ENCODE measurements around the gene PAX7. TPM values are rescaled to one million over a fixed set of nuclear protein-coding genes. Genes with fewer than 3 reads are reported as not detected.

Gene PAX7
- total RNA-seq, 2 experiments from 2014 or later, result not detected

DNA sequence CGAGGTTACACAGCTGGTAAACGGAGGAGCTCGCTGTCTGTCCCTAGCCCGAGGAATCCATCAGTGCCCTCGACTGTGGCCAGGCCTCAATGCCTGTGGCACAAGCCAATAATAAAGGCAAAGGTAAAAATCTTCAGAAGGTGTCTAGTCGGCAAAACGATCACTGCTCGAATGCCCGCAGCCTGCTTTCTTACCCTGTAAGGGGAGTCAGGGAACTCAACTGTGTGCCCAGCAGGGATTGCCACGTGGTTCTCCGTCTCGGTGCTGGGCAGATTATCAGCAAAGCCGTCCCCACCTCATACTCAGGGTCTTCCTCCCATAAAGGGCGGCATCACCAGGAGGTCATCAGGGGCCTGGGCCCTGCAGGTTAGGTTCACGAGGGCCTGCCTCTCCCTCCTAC is 103.4 kb downstream of the PAX7 start:
- CTCF ChIA-PET, result no interaction called here
- ATAC-seq (ENCODE audit: poor library complexity) (no peak), DNase-seq (no peak)
- Histone ChIP-seq H3K27ac (ENCODE audit: low read depth in 1 of 2, low read length in 2 of 2) (no peak overlapping the region), H3K36me3 (ENCODE audit: insufficient read depth, low read length) (no peaks in the 10 kb centered on the region), H3K4me3 (ENCODE audit: low read length) (no peak overlapping the region), H3K4me1 (ENCODE audit: insufficient read depth, low read length) (no peaks in the 10 kb centered on the region), H3K9me3 (ENCODE audit: control insufficient read depth in 1 of 2, insufficient read depth in 1 of 2, low read length in 2 of 2) (peaks cover 0 to 8% of the 10 kb centered on the region in 2 experiments), H3K27me3 (ENCODE audit: control insufficient read depth in 1 of 2, insufficient read depth in 2 of 2, low read length in 2 of 2) (peaks cover 12 to 34% of the 10 kb centered on the region in 2 experiments)
- Mint-ChIP-seq H3K4me3 (no peak overlapping the region), H3K9me3 (no peaks in the 10 kb centered on the region), H3K27me3 (peaks cover 65% of the 10 kb centered on the region), H3K36me3 (ENCODE audit: low read depth) (no peaks in the 10 kb centered on the region), H3K27ac (no peak overlapping the region), H3K4me1 (ENCODE audit: low read depth) (no peaks in the 10 kb centered on the region)
- POLR2A ChIA-PET, result no interaction called here
- intact Hi-C loops (cut with DNase I, micrococcal nuclease), result no loop called here
- TF ChIP-seq, protein P1, sequence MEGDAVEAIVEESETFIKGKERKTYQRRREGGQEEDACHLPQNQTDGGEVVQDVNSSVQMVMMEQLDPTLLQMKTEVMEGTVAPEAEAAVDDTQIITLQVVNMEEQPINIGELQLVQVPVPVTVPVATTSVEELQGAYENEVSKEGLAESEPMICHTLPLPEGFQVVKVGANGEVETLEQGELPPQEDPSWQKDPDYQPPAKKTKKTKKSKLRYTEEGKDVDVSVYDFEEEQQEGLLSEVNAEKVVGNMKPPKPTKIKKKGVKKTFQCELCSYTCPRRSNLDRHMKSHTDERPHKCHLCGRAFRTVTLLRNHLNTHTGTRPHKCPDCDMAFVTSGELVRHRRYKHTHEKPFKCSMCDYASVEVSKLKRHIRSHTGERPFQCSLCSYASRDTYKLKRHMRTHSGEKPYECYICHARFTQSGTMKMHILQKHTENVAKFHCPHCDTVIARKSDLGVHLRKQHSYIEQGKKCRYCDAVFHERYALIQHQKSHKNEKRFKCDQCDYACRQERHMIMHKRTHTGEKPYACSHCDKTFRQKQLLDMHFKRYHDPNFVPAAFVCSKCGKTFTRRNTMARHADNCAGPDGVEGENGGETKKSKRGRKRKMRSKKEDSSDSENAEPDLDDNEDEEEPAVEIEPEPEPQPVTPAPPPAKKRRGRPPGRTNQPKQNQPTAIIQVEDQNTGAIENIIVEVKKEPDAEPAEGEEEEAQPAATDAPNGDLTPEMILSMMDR (IDR thresholded peaks at IDR 0.05), result no peak

DNA sequence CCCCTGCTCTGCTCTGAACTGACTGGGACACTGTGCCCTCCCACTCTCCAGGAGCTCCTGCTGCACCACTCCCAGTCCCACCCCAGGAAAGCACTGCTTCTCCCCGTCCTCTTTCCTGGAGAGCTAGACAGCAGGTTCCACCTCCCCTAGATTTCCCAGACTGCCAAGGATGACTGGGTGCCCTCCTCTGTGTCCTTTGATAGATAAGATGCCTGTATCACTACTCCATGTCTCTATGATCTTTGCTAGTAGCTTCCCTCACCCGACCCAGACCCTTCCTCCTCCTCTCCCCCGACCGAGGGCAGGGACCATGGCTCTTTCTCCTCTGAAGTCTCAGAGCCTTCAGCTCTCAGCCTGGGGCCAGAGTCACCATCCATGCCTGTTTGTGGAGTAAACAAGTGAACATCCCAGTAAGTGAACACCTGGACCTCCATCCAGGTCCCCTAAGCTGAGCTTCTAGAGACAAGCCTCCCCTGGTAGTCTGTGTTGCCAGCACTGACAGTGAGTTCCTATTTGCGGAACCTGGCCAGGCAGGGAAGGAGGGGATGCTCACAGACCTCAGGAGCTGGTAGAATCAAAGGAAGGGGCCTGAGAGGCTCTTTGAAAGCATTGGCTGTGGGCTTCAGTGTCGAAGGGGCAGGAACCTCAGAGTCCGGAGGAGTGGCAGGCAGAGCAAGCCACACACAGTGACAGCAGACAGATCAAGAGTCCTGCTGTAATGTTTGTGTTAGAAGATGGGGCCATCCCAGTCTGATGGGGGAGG is 104.0 kb downstream of the PAX7 start:
- ChIA-PET POLR2A (no interaction called here), CTCF (no interaction called here)
- Histone ChIP-seq H3K27me3 (ENCODE audit: control insufficient read depth in 1 of 2, insufficient read depth in 2 of 2, low read length in 2 of 2) (peaks cover 8 to 32% of the 10 kb centered on the region in 2 experiments), H3K9me3 (ENCODE audit: control insufficient read depth in 1 of 2, insufficient read depth in 1 of 2, low read length in 2 of 2) (peaks cover 0 to 8% of the 10 kb centered on the region in 2 experiments), H3K4me1 (ENCODE audit: insufficient read depth, low read length) (no peaks in the 10 kb centered on the region), H3K4me3 (ENCODE audit: low read length) (no peak overlapping the region), H3K27ac (ENCODE audit: low read depth in 1 of 2, low read length in 2 of 2) (no peak overlapping the region), H3K36me3 (ENCODE audit: insufficient read depth, low read length) (no peaks in the 10 kb centered on the region)
- intact Hi-C loops (cut with DNase I, micrococcal nuclease), result no loop called here
- Mint-ChIP-seq H3K4me3 (no peak overlapping the region), H3K27me3 (peaks cover 63% of the 10 kb centered on the region), H3K36me3 (ENCODE audit: low read depth) (no peaks in the 10 kb centered on the region), H3K27ac (no peak overlapping the region), H3K9me3 (no peaks in the 10 kb centered on the region), H3K4me1 (ENCODE audit: low read depth) (no peaks in the 10 kb centered on the region)
- DNase-seq (no peak), ATAC-seq (ENCODE audit: poor library complexity) (no peak)
- TF ChIP-seq, protein P1 (IDR thresholded peaks at IDR 0.05), result no peak

DNA sequence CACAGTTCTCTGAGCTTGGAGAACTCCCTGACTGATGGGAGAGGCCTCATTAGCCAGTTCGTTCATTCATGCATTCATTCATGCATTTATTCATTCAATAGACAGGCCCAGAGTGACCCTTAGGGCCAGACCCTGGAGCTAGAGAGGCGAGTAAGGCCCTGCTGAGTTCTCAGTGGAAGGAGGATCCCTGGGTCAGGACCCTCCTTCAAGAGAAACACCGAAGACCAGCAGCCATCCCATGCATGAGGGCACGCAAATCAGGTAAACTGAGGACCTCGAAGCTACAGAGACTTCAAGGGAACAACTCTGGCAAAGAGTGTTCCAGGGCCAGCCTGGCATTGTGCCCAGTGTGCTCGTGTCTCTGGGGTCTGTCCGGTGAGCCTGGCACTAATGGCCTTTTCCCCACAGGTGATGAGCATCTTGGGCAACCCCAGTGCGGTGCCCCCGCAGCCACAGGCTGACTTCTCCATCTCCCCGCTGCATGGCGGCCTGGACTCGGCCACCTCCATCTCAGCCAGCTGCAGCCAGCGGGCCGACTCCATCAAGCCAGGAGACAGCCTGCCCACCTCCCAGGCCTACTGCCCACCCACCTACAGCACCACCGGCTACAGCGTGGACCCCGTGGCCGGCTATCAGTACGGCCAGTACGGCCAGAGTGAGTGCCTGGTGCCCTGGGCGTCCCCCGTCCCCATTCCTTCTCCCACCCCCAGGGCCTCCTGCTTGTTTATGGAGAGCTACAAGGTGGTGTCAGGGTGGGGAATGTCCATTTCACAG is 104.8 kb downstream of the PAX7 start:
- H3K36me3 ChIP-seq (ENCODE audit: insufficient read depth, low read length), result no peaks in the 10 kb centered on the region
- Mint-ChIP-seq H3K27me3 (peaks cover 62% of the 10 kb centered on the region), H3K9me3 (no peaks in the 10 kb centered on the region), H3K36me3 (ENCODE audit: low read depth) (no peaks in the 10 kb centered on the region), H3K27ac (no peak overlapping the region), H3K4me1 (ENCODE audit: low read depth) (no peaks in the 10 kb centered on the region), H3K4me3 (no peak overlapping the region)
- POLR2A ChIA-PET, result no interaction called here
- no peak overlapping the region for H3K27ac ChIP-seq (ENCODE audit: low read depth in 1 of 2, low read length in 2 of 2)
- peaks cover 0 to 12% of the 10 kb centered on the region in 2 experiments for H3K9me3 ChIP-seq (ENCODE audit: control insufficient read depth in 1 of 2, insufficient read depth in 1 of 2, low read length in 2 of 2)
- no peak for DNase-seq
- H3K4me3 ChIP-seq (ENCODE audit: low read length), result no peak overlapping the region
- no peaks in the 10 kb centered on the region for H3K4me1 ChIP-seq (ENCODE audit: insufficient read depth, low read length)
- CTCF ChIA-PET, result no interaction called here
- TF ChIP-seq, protein P1 (IDR thresholded peaks at IDR 0.05), result no peak
- ATAC-seq (ENCODE audit: poor library complexity), result no peak
- H3K27me3 ChIP-seq (ENCODE audit: control insufficient read depth in 1 of 2, insufficient read depth in 2 of 2, low read length in 2 of 2), result peaks cover 12 to 32% of the 10 kb centered on the region in 2 experiments
- intact Hi-C loops (cut with DNase I, micrococcal nuclease), result no loop called here
